GM23338 (cell line): Measurements from ENCODE around the gene DDIT3.

Experiments
- EZH2 ChIP-seq: fragments of 200-600 bp; sonication (generic); IDR thresholded peaks from one replicate; pipeline ENCODE4 v1.8.0; 2017; ENCODE audit warnings: antibody characterized with exemption, mild to moderate bottlenecking, low read depth; ENCODE audit not compliant: unreplicated experiment
- JUNB ChIP-seq: IDR thresholded peaks from one replicate; pipeline ENCODE4 v1.6.1; 2016; ENCODE audit warnings: antibody characterized with exemption; ENCODE audit not compliant: unreplicated experiment
- POLR2AphosphoS5 ChIP-seq: IDR thresholded peaks from 2 replicates; pipeline ENCODE4 v1.6.1; 2016; ENCODE audit warnings: antibody characterized with exemption, low read depth
- ZNF331 ChIP-seq: fragments of 250-450 bp; sonication (Bioruptor Pico); IDR thresholded peaks from 2 replicates; pipeline ENCODE4 v1.5.0; 2020; ENCODE audit warnings: low read depth, mild to moderate bottlenecking, moderate library complexity
- TF ChIP-seq, protein P1 (sequence below), 2 experiments: fragments of 200-600 bp in 1 of 2; sonication (generic) in 1 of 2; conservative IDR thresholded peaks; 2 replicates each; pipeline versions ENCODE4 v1.5.1 to v1.6.1; 2016 to 2017; ENCODE audit warnings: antibody characterized with exemption in 2 of 2, low read depth in 2 of 2, mild to moderate bottlenecking in 2 of 2, moderate library complexity in 1 of 2
- TF ChIP-seq, protein P2 (sequence below): IDR thresholded peaks from one replicate; pipeline ENCODE4 v1.6.1; 2018; ENCODE audit warnings: antibody characterized with exemption; ENCODE audit not compliant: unreplicated experiment

DNA sequence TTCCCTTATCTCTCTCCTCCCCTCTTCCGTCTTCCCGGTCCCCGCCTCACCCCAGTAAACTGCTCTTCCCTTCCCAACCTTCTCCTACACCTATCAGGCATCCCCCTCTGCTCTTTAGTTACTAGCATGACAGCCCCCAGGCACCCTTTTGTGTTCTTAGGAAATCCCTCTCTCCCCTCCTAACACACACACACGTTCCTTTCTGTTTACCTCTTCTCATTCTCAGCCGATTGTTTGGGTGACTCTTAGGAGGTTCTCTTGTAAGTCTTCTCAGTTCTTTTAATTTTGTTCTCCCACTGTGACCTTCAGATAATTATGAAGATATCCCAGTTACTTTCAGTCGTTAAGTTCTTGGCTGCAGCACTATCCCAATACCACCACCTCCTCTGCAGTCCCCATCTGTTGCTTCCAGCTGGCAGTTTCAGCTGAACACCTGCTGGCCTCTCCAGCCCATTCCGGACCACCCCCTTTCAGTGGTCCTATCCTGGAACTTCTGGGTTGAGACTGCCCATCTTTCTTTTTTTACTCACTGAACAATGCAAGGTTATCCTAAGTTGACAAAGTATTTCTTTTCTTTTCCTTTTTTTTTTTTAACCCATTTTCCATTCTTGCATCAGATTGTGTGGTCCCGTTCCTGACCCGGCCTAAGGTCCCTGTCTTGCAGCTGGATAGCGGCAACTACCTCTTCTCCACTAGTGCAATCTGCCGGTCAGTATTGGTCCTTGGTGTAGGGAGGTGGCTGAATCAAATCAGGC lies 31.7 kb downstream of the DDIT3 start:
- TF ChIP-seq, protein P1, sequence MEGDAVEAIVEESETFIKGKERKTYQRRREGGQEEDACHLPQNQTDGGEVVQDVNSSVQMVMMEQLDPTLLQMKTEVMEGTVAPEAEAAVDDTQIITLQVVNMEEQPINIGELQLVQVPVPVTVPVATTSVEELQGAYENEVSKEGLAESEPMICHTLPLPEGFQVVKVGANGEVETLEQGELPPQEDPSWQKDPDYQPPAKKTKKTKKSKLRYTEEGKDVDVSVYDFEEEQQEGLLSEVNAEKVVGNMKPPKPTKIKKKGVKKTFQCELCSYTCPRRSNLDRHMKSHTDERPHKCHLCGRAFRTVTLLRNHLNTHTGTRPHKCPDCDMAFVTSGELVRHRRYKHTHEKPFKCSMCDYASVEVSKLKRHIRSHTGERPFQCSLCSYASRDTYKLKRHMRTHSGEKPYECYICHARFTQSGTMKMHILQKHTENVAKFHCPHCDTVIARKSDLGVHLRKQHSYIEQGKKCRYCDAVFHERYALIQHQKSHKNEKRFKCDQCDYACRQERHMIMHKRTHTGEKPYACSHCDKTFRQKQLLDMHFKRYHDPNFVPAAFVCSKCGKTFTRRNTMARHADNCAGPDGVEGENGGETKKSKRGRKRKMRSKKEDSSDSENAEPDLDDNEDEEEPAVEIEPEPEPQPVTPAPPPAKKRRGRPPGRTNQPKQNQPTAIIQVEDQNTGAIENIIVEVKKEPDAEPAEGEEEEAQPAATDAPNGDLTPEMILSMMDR (conservative IDR thresholded peaks at IDR 0.05; ENCODE audit: low read depth in 2 of 2): no peak
- TF ChIP-seq EZH2: no peak
- no peak for TF ChIP-seq JUNB
- TF ChIP-seq, protein P2, sequence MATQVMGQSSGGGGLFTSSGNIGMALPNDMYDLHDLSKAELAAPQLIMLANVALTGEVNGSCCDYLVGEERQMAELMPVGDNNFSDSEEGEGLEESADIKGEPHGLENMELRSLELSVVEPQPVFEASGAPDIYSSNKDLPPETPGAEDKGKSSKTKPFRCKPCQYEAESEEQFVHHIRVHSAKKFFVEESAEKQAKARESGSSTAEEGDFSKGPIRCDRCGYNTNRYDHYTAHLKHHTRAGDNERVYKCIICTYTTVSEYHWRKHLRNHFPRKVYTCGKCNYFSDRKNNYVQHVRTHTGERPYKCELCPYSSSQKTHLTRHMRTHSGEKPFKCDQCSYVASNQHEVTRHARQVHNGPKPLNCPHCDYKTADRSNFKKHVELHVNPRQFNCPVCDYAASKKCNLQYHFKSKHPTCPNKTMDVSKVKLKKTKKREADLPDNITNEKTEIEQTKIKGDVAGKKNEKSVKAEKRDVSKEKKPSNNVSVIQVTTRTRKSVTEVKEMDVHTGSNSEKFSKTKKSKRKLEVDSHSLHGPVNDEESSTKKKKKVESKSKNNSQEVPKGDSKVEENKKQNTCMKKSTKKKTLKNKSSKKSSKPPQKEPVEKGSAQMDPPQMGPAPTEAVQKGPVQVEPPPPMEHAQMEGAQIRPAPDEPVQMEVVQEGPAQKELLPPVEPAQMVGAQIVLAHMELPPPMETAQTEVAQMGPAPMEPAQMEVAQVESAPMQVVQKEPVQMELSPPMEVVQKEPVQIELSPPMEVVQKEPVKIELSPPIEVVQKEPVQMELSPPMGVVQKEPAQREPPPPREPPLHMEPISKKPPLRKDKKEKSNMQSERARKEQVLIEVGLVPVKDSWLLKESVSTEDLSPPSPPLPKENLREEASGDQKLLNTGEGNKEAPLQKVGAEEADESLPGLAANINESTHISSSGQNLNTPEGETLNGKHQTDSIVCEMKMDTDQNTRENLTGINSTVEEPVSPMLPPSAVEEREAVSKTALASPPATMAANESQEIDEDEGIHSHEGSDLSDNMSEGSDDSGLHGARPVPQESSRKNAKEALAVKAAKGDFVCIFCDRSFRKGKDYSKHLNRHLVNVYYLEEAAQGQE: no peak
- TF ChIP-seq POLR2AphosphoS5: no peak
- no peak for TF ChIP-seq ZNF331 (CRISPR knock-in tag)
